ENCODE measurements around the gene CELSR3. TPM values are rescaled to one million over a fixed set of nuclear protein-coding genes. Genes with fewer than 3 reads are reported as not detected.

The CELSR3 gene
- total RNA-seq, 1 experiment from 2014 or later, result 35.4 TPM

GRCh38 chr3:48597408-48597800 is 65.3 kb downstream of the CELSR3 start:
- H3K9me3 Mint-ChIP-seq (ENCODE audit: unreplicated experiment), result no peaks in the 10 kb centered on the region
- DNase-seq, result no peak
- no peaks in the 10 kb centered on the region for H3K27me3 Mint-ChIP-seq (ENCODE audit: insufficient read depth, unreplicated experiment)
- ChIA-PET CTCF (no interaction called here), POLR2A (interaction anchor here (1.7 kb wide), 1 partner anchor 151 kb away, joined by 3 read pairs; the partner anchor contains the start of gene ATRIP)
- intact Hi-C loops (cut with micrococcal nuclease; ENCODE audit: unreplicated experiment), result no loop called here
- Histone ChIP-seq H3K4me1 (peaks cover 12% of the 10 kb centered on the region), H3K36me3 (ENCODE audit: control insufficient read depth, insufficient read depth, low read length) (no peaks in the 10 kb centered on the region; the same call in 1 of the 2 replicates), H3K4me3 (ENCODE audit: low read depth, low read length) (no peak overlapping the region), H3K27me3 (replicated peaks; ENCODE audit: control insufficient read depth, insufficient read depth, low read length) (no peaks in the 10 kb centered on the region), H3K9me3 (no peaks in the 10 kb centered on the region)
- H3K4me1 Mint-ChIP-seq (ENCODE audit: low read depth, unreplicated experiment), result peaks cover 7% of the 10 kb centered on the region
- H3K36me3 Mint-ChIP-seq (ENCODE audit: insufficient read depth, unreplicated experiment), result peaks cover 45% of the 10 kb centered on the region
- no peak overlapping the region for H3K4me3 Mint-ChIP-seq (ENCODE audit: unreplicated experiment)
- TF ChIP-seq, protein P1, sequence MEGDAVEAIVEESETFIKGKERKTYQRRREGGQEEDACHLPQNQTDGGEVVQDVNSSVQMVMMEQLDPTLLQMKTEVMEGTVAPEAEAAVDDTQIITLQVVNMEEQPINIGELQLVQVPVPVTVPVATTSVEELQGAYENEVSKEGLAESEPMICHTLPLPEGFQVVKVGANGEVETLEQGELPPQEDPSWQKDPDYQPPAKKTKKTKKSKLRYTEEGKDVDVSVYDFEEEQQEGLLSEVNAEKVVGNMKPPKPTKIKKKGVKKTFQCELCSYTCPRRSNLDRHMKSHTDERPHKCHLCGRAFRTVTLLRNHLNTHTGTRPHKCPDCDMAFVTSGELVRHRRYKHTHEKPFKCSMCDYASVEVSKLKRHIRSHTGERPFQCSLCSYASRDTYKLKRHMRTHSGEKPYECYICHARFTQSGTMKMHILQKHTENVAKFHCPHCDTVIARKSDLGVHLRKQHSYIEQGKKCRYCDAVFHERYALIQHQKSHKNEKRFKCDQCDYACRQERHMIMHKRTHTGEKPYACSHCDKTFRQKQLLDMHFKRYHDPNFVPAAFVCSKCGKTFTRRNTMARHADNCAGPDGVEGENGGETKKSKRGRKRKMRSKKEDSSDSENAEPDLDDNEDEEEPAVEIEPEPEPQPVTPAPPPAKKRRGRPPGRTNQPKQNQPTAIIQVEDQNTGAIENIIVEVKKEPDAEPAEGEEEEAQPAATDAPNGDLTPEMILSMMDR (IDR thresholded peaks at IDR 0.05; ENCODE audit: insufficient read depth in 1 of 2, low read depth in 1 of 2, low read length in 1 of 2, severe bottlenecking in 1 of 2, unreplicated experiment in 1 of 2), result no peak
- BruUV-seq (replicated peaks), result no TSS peak
- H3K27ac Mint-ChIP-seq (ENCODE audit: unreplicated experiment), result peak overlapping the region; percentile 12

GRCh38 chr3:48596676-48597407 is 65.8 kb downstream of the CELSR3 start:
- no peaks in the 10 kb centered on the region for H3K9me3 ChIP-seq
- peaks cover 12% of the 10 kb centered on the region for H3K4me1 ChIP-seq
- Mint-ChIP-seq H3K27ac (ENCODE audit: unreplicated experiment) (peak overlapping the region; percentile 12), H3K27me3 (ENCODE audit: insufficient read depth, unreplicated experiment) (no peaks in the 10 kb centered on the region), H3K36me3 (ENCODE audit: insufficient read depth, unreplicated experiment) (peaks cover 39% of the 10 kb centered on the region), H3K4me3 (ENCODE audit: unreplicated experiment) (no peak overlapping the region), H3K4me1 (ENCODE audit: low read depth, unreplicated experiment) (peaks cover 7% of the 10 kb centered on the region), H3K9me3 (ENCODE audit: unreplicated experiment) (no peaks in the 10 kb centered on the region)
- DNase-seq, result no peak
- no peaks in the 10 kb centered on the region for H3K27me3 ChIP-seq (replicated peaks; ENCODE audit: control insufficient read depth, insufficient read depth, low read length)
- no peaks in the 10 kb centered on the region; the same call in 1 of the 2 replicates for H3K36me3 ChIP-seq (ENCODE audit: control insufficient read depth, insufficient read depth, low read length)
- no peak overlapping the region for H3K4me3 ChIP-seq (ENCODE audit: low read depth, low read length)
- TF ChIP-seq, protein P1 (IDR thresholded peaks at IDR 0.05; ENCODE audit: insufficient read depth in 1 of 2, low read depth in 1 of 2, low read length in 1 of 2, severe bottlenecking in 1 of 2, unreplicated experiment in 1 of 2), result no peak
- ChIA-PET CTCF (no interaction called here), POLR2A (interaction anchor here (1.7 kb wide), 1 partner anchor 150 kb away, joined by 3 read pairs; the partner anchor contains the start of gene ATRIP)
- intact Hi-C loops (cut with micrococcal nuclease; ENCODE audit: unreplicated experiment), result no loop called here
- no TSS peak for BruUV-seq (replicated peaks)

- ChIA-PET POLR2A (no interaction called here), CTCF (no interaction called here)
- DNase-seq, result no peak
- intact Hi-C loops (cut with micrococcal nuclease; ENCODE audit: unreplicated experiment), result no loop called here
- H3K36me3 Mint-ChIP-seq (ENCODE audit: insufficient read depth, unreplicated experiment), result peaks cover 32% of the 10 kb centered on the region
- Histone ChIP-seq H3K36me3 (ENCODE audit: control insufficient read depth, insufficient read depth, low read length) (no peaks in the 10 kb centered on the region; the same call in 1 of the 2 replicates), H3K9me3 (no peaks in the 10 kb centered on the region), H3K27me3 (replicated peaks; ENCODE audit: control insufficient read depth, insufficient read depth, low read length) (no peaks in the 10 kb centered on the region), H3K4me1 (peaks cover 12% of the 10 kb centered on the region), H3K4me3 (ENCODE audit: low read depth, low read length) (no peak overlapping the region)
- TF ChIP-seq, protein P1 (IDR thresholded peaks at IDR 0.05; ENCODE audit: insufficient read depth in 1 of 2, low read depth in 1 of 2, low read length in 1 of 2, severe bottlenecking in 1 of 2, unreplicated experiment in 1 of 2), result no peak
- H3K4me1 Mint-ChIP-seq (ENCODE audit: low read depth, unreplicated experiment), result peaks cover 7% of the 10 kb centered on the region
- H3K4me3 Mint-ChIP-seq (ENCODE audit: unreplicated experiment), result no peak overlapping the region
- peak overlapping the region; percentile 34 for H3K27ac Mint-ChIP-seq (ENCODE audit: unreplicated experiment)
- H3K27me3 Mint-ChIP-seq (ENCODE audit: insufficient read depth, unreplicated experiment), result no peaks in the 10 kb centered on the region
- no TSS peak for BruUV-seq (replicated peaks)
- no peaks in the 10 kb centered on the region for H3K9me3 Mint-ChIP-seq (ENCODE audit: unreplicated experiment)
Measured at GRCh38 chr3:48596157-48596556, 66.5 kb downstream of the CELSR3 start.

Measured in Caco-2 (cell line).